IPS-18c (cell line): ENCODE results near the gene VAV1.
"Not testable (repeated sequence)": the region's sequence is repeated elsewhere in the genome, so short reads cannot be mapped to it uniquely, and the experiment has no call there.

ENCODE experiments used
- H3K4me3 ChIP-seq: 2 replicates; pipeline ENCODE4 v1.7.0; 2013; ENCODE audit warnings: low read depth, mild to moderate bottlenecking, low read length, moderate library complexity; ENCODE audit not compliant: insufficient read depth
- H3K9me3 ChIP-seq: one replicate; pipeline ENCODE4 v1.6.1; 2013; ENCODE audit warnings: mild to moderate bottlenecking, low read length, moderate library complexity; ENCODE audit not compliant: control insufficient read depth, insufficient read depth

VAV1 gene

GRCh38 chr19:6750062-6750461 is 22.4 kb upstream of the VAV1 start:
- Histone ChIP-seq H3K4me3 (no peak overlapping the region), H3K9me3 (no peaks in the 10 kb centered on the region)

- Histone ChIP-seq H3K9me3 (no peaks in the 10 kb centered on the region), H3K4me3 (no peak overlapping the region)
Observed at GRCh38 chr19:6751189-6751588, 21.3 kb upstream of the VAV1 start.

GRCh38 chr19:6752256-6753177 is 20.0 kb upstream of the VAV1 start:
- Histone ChIP-seq H3K9me3 (no peaks in the 10 kb centered on the region), H3K4me3 (peak overlapping the region; percentile 62)

- peak overlapping the region; percentile 62 for H3K4me3 ChIP-seq
- no peaks in the 10 kb centered on the region for H3K9me3 ChIP-seq
Observed at GRCh38 chr19:6753178-6754031, 19.1 kb upstream of the VAV1 start.

- Histone ChIP-seq H3K4me3 (no peak overlapping the region), H3K9me3 (no peaks in the 10 kb centered on the region)
Observed at GRCh38 chr19:6754136-6754535, 18.4 kb upstream of the VAV1 start.

GRCh38 chr19:6754653-6755463 is 17.6 kb upstream of the VAV1 start:
- no peak overlapping the region for H3K4me3 ChIP-seq
- H3K9me3 ChIP-seq, result no peaks in the 10 kb centered on the region

- Histone ChIP-seq H3K4me3 (no peak overlapping the region), H3K9me3 (no peaks in the 10 kb centered on the region)
Observed at GRCh38 chr19:6760606-6761005, 11.9 kb upstream of the VAV1 start.

- Histone ChIP-seq H3K9me3 (no peaks in the 10 kb centered on the region), H3K4me3 (no peak overlapping the region)
Observed at GRCh38 chr19:6761053-6761676, 11.3 kb upstream of the VAV1 start.

- H3K4me3 ChIP-seq, H3K9me3 ChIP-seq: not testable (repeated sequence)
Observed at GRCh38 chr19:6762253-6762797, 10.2 kb upstream of the VAV1 start.

GRCh38 chr19:6765738-6766356 is 6.7 kb upstream of the VAV1 start:
- no peaks in the 10 kb centered on the region for H3K9me3 ChIP-seq
- peak overlapping the region; percentile 81 for H3K4me3 ChIP-seq

GRCh38 chr19:6766357-6767080 is 6.0 kb upstream of the VAV1 start:
- no peaks in the 10 kb centered on the region for H3K9me3 ChIP-seq
- H3K4me3 ChIP-seq, result peak overlapping the region; percentile 81

- Histone ChIP-seq H3K4me3 (peak overlapping the region; percentile 81), H3K9me3 (no peaks in the 10 kb centered on the region)
Observed at GRCh38 chr19:6767081-6767356, 5.5 kb upstream of the VAV1 start.

- Histone ChIP-seq H3K9me3 (no peaks in the 10 kb centered on the region), H3K4me3 (peak within 1 kb of the TSS; percentile 81)
Observed at GRCh38 chr19:6767357-6768235, 4.9 kb upstream of the VAV1 start, which contains the start of gene SH2D3A. SH2D3A (minus strand) TSS chr19:6767435; CDS start chr19:6763748, 3,687 bp downstream.

- H3K9me3 ChIP-seq, result no peaks in the 10 kb centered on the region
Observed at GRCh38 chr19:6768236-6768785, 4.2 kb upstream of the VAV1 start.

More at GRCh38 chr19:6768236-6768785, 4.2 kb upstream of the VAV1 start:
- H3K4me3 ChIP-seq, result peak overlapping the region; percentile 81
